A673 (cell line): Measurements from ENCODE around the gene MAPK4.

ENCODE experiments used
- EZH2 ChIP-seq: fragments of 200-600 bp; sonication (generic); IDR thresholded peaks from 2 replicates; pipeline ENCODE4 v1.6.1; 2017; ENCODE audit warnings: borderline replicate concordance, low read depth, mild to moderate bottlenecking, mixed read lengths, antibody characterized with exemption, low read length; ENCODE audit not compliant: poor library complexity, severe bottlenecking
- TF ChIP-seq, protein P1 (sequence below): fragments of 300-800, 200-600 bp; sonication (generic); conservative IDR thresholded peaks from 2 replicates; pipeline ENCODE4 v1.5.1; 2017; ENCODE audit warnings: low read depth, mild to moderate bottlenecking, antibody characterized with exemption, low read length, moderate library complexity, mixed read lengths

DNA sequence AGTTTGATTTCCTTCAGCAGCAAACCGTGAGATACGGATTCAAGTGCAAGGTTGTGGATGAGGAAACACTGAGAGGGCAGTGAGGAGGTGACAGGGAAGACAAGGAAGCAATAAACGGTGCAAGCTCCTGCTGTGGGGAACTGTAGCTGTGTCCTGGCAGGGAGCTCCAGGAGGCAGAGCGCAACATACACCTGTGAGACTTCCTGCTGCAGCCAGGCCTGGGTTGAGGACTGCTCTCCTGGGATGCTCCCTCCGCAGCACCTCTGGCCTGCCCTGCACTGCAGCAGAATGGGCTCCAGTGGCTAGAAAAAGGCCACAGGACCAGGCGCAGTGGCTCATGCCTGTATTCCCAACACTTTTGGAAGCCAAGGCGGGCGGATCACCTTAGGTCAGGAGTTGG, 174.5 kb downstream of the MAPK4 start:
- TF ChIP-seq, protein P1, sequence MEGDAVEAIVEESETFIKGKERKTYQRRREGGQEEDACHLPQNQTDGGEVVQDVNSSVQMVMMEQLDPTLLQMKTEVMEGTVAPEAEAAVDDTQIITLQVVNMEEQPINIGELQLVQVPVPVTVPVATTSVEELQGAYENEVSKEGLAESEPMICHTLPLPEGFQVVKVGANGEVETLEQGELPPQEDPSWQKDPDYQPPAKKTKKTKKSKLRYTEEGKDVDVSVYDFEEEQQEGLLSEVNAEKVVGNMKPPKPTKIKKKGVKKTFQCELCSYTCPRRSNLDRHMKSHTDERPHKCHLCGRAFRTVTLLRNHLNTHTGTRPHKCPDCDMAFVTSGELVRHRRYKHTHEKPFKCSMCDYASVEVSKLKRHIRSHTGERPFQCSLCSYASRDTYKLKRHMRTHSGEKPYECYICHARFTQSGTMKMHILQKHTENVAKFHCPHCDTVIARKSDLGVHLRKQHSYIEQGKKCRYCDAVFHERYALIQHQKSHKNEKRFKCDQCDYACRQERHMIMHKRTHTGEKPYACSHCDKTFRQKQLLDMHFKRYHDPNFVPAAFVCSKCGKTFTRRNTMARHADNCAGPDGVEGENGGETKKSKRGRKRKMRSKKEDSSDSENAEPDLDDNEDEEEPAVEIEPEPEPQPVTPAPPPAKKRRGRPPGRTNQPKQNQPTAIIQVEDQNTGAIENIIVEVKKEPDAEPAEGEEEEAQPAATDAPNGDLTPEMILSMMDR = no peak
- TF ChIP-seq EZH2 = no peak
